Mesendoderm (in vitro differentiated cells): ENCODE results near the gene LGALS8.
A peak's percentile ranks its signal among the peaks of the same experiment; 100 is the strongest.
"Not testable (repeated sequence)": the region's sequence is repeated elsewhere in the genome, so short reads cannot be mapped to it uniquely, and the experiment has no call there.

Source experiments
- DNase-seq: peaks from one replicate; pipeline ENCODE4 v3.0.0; 2013
- H2AK5ac ChIP-seq: 2 replicates; pipeline ENCODE4 v1.6.1; 2013; ENCODE audit warnings: low read length, inconsistent platforms
- H2BK120ac ChIP-seq: 2 replicates; pipeline ENCODE4 v1.6.1; 2013; ENCODE audit warnings: low read depth, mild to moderate bottlenecking, low read length, moderate library complexity, mixed read lengths
- H2BK15ac ChIP-seq: replicated peaks from 2 replicates; pipeline ENCODE4 v1.6.1; 2013; ENCODE audit warnings: low read depth, mild to moderate bottlenecking, moderate library complexity
- H2BK5ac ChIP-seq: 2 replicates; pipeline ENCODE4 v1.6.1; 2013; ENCODE audit warnings: low read length, inconsistent platforms
- H3K18ac ChIP-seq: 2 replicates; pipeline ENCODE4 v1.6.1; 2013; ENCODE audit warnings: mild to moderate bottlenecking, low read length, mixed read lengths
- H3K23ac ChIP-seq: one replicate; pipeline ENCODE4 v1.6.1; 2013; ENCODE audit warnings: low read length
- H3K27ac ChIP-seq: 2 replicates; pipeline ENCODE4 v1.5.1; 2013; ENCODE audit warnings: low read depth, mild to moderate bottlenecking, inconsistent platforms, low read length, moderate library complexity
- H3K27me3 ChIP-seq: 2 replicates; pipeline ENCODE4 v1.6.1; 2013; ENCODE audit warnings: low read length, control low read depth, mild to moderate bottlenecking, inconsistent platforms; ENCODE audit not compliant: insufficient read depth, poor library complexity
- H3K36me3 ChIP-seq: 2 replicates; pipeline ENCODE4 v1.6.1; 2013; ENCODE audit warnings: low read length, inconsistent platforms; ENCODE audit not compliant: control insufficient read depth, insufficient read depth
- H3K4ac ChIP-seq: one replicate; pipeline ENCODE4 v1.6.1; 2013; ENCODE audit warnings: low read depth, mild to moderate bottlenecking, low read length, moderate library complexity
- H3K4me1 ChIP-seq: 2 replicates; pipeline ENCODE4 v1.6.1; 2013; ENCODE audit warnings: low read depth, low read length, inconsistent platforms; ENCODE audit not compliant: control insufficient read depth
- H3K4me2 ChIP-seq: 2 replicates; pipeline ENCODE4 v1.6.1; 2013; ENCODE audit warnings: low read length
- H3K4me3 ChIP-seq: 2 replicates; pipeline ENCODE4 v1.5.1; 2013; ENCODE audit warnings: mild to moderate bottlenecking, low read length
- H3K56ac ChIP-seq: one replicate; pipeline ENCODE4 v1.6.1; 2013; ENCODE audit warnings: low read length
- H3K79me1 ChIP-seq: 2 replicates; pipeline ENCODE4 v1.6.1; 2013; ENCODE audit warnings: low read length, inconsistent platforms
- H3K79me2 ChIP-seq: 2 replicates; pipeline ENCODE4 v1.6.1; 2013; ENCODE audit warnings: mild to moderate bottlenecking, low read length; ENCODE audit not compliant: control insufficient read depth, insufficient read depth
- H3K9ac ChIP-seq: 2 replicates; pipeline ENCODE4 v1.6.1; 2013; ENCODE audit warnings: low read length, inconsistent platforms
- H4K5ac ChIP-seq: one replicate; pipeline ENCODE4 v1.6.1; 2013; ENCODE audit warnings: low read length
- H4K8ac ChIP-seq: one replicate; pipeline ENCODE4 v1.6.1; 2013; ENCODE audit warnings: low read depth, mild to moderate bottlenecking, control low read depth, low read length, moderate library complexity
- WGBS: extraction: QIAGEN DNeasy Blood & Tissue Kit; methylation state at CpG from one replicate; pipeline ENCODE4 v1.1.7; 2013; ENCODE audit warnings: low lambda C conversion rate, missing lambda C conversion rate; ENCODE audit not compliant: insufficient coverage; ENCODE audit errors: extremely low coverage; 5-methylcytosine and 5-hydroxymethylcytosine counted together

LGALS8 gene

GRCh38 chr1:236489161-236489560, 34.6 kb upstream of the LGALS8 start:
- not testable (repeated sequence) for H3K23ac ChIP-seq, H3K18ac ChIP-seq, H3K56ac ChIP-seq, DNase-seq, H4K5ac ChIP-seq, H3K4me3 ChIP-seq, H3K4ac ChIP-seq, H2BK15ac ChIP-seq, H3K4me2 ChIP-seq, H3K79me1 ChIP-seq, H3K27me3 ChIP-seq, H3K79me2 ChIP-seq, H3K36me3 ChIP-seq, H3K27ac ChIP-seq, H4K8ac ChIP-seq, H3K4me1 ChIP-seq, H2AK5ac ChIP-seq, H2BK120ac ChIP-seq, H3K9ac ChIP-seq, H2BK5ac ChIP-seq
- WGBS: no CpG with 5 or more reads among the region's 3 CpGs

- H2AK5ac ChIP-seq: no peak overlapping the region
- H2BK120ac ChIP-seq: no peak overlapping the region
- H2BK5ac ChIP-seq: no peak overlapping the region
- H3K4me1 ChIP-seq: no peaks in the 10 kb centered on the region
- H3K4ac ChIP-seq: no peak overlapping the region
- H2BK15ac ChIP-seq: no peak overlapping the region
- no CpG with 5 or more reads among the region's 11 CpGs for WGBS
- H3K18ac ChIP-seq: no peak overlapping the region
- no peak overlapping the region for H3K23ac ChIP-seq
- no peaks in the 10 kb centered on the region for H3K79me1 ChIP-seq
- no peak overlapping the region for H3K9ac ChIP-seq
- DNase-seq: peak; percentile 59
- H3K4me3 ChIP-seq: no peak overlapping the region
- no peak overlapping the region for H3K4me2 ChIP-seq
- H3K36me3 ChIP-seq: no peaks in the 10 kb centered on the region
- no peak overlapping the region for H4K8ac ChIP-seq
- H3K56ac ChIP-seq: no peak overlapping the region
- no peak overlapping the region for H3K27ac ChIP-seq
- H3K27me3 ChIP-seq: no peaks in the 10 kb centered on the region
- no peak overlapping the region for H4K5ac ChIP-seq
- no peaks in the 10 kb centered on the region for H3K79me2 ChIP-seq
Observed at GRCh38 chr1:236489710-236490377, 33.9 kb upstream of the LGALS8 start.

- H3K36me3 ChIP-seq: no peaks in the 10 kb centered on the region
- H3K56ac ChIP-seq: no peak overlapping the region
- H2BK120ac ChIP-seq: no peak overlapping the region
- no peak for DNase-seq
- H3K79me1 ChIP-seq: no peaks in the 10 kb centered on the region
- no peak overlapping the region for H2BK5ac ChIP-seq
- H3K18ac ChIP-seq: no peak overlapping the region
- no peak overlapping the region for H2BK15ac ChIP-seq
- no peak overlapping the region for H3K4me2 ChIP-seq
- no peak overlapping the region for H2AK5ac ChIP-seq
- no peak overlapping the region for H4K5ac ChIP-seq
- H3K27ac ChIP-seq: no peak overlapping the region
- H3K27me3 ChIP-seq: no peaks in the 10 kb centered on the region
- no CpG with 5 or more reads among the region's 10 CpGs for WGBS
- H3K4me1 ChIP-seq: no peaks in the 10 kb centered on the region
- no peak overlapping the region for H3K4ac ChIP-seq
- no peaks in the 10 kb centered on the region for H3K79me2 ChIP-seq
- H3K9ac ChIP-seq: no peak overlapping the region
- H3K23ac ChIP-seq: no peak overlapping the region
- H3K4me3 ChIP-seq: no peak overlapping the region
- no peak overlapping the region for H4K8ac ChIP-seq
Observed at GRCh38 chr1:236491469-236492136, 32.2 kb upstream of the LGALS8 start.

GRCh38 chr1:236492378-236492777, 31.4 kb upstream of the LGALS8 start:
- H3K23ac ChIP-seq: no peak overlapping the region
- H3K4me3 ChIP-seq: no peak overlapping the region
- H4K8ac ChIP-seq: no peak overlapping the region
- H3K79me2 ChIP-seq: no peaks in the 10 kb centered on the region
- H2BK15ac ChIP-seq: no peak overlapping the region
- H3K56ac ChIP-seq: no peak overlapping the region
- DNase-seq: no peak
- WGBS: no CpG with 5 or more reads among the region's 2 CpGs
- no peak overlapping the region for H4K5ac ChIP-seq
- no peak overlapping the region for H3K27ac ChIP-seq
- H3K4ac ChIP-seq: no peak overlapping the region
- H2BK120ac ChIP-seq: no peak overlapping the region
- H2AK5ac ChIP-seq: no peak overlapping the region
- H2BK5ac ChIP-seq: no peak overlapping the region
- H3K4me2 ChIP-seq: no peak overlapping the region
- no peaks in the 10 kb centered on the region for H3K79me1 ChIP-seq
- no peak overlapping the region for H3K18ac ChIP-seq
- no peaks in the 10 kb centered on the region for H3K27me3 ChIP-seq
- H3K36me3 ChIP-seq: no peaks in the 10 kb centered on the region
- no peaks in the 10 kb centered on the region for H3K4me1 ChIP-seq
- no peak overlapping the region for H3K9ac ChIP-seq

GRCh38 chr1:236494082-236494481, 29.7 kb upstream of the LGALS8 start:
- Histone ChIP-seq H3K9ac (no peak overlapping the region), H3K79me1 (no peaks in the 10 kb centered on the region), H3K4me1 (no peaks in the 10 kb centered on the region), H3K4ac (no peak overlapping the region), H3K27me3 (no peaks in the 10 kb centered on the region), H3K4me2 (no peak overlapping the region), H4K8ac (no peak overlapping the region), H3K4me3 (no peak overlapping the region), H3K36me3 (no peaks in the 10 kb centered on the region), H2BK120ac (no peak overlapping the region), H3K27ac (no peak overlapping the region), H3K56ac (no peak overlapping the region), H3K23ac (no peak overlapping the region), H2BK15ac (no peak overlapping the region), H3K79me2 (no peaks in the 10 kb centered on the region), H2BK5ac (no peak overlapping the region), H2AK5ac (no peak overlapping the region), H3K18ac (no peak overlapping the region), H4K5ac (no peak overlapping the region)
- WGBS: no CpG with 5 or more reads among the region's 11 CpGs
- no peak for DNase-seq
